Dedifferentiated amniotic fluid mesenchymal stem cell (primary cell): Measurements from ENCODE around the gene SLC27A3.

ENCODE experiments used
- DNase-seq: peaks from one replicate; pipeline ENCODE4 v3.0.0-alpha.2; 2016; ENCODE audit errors: extremely low spot score

SLC27A3 gene

DNA sequence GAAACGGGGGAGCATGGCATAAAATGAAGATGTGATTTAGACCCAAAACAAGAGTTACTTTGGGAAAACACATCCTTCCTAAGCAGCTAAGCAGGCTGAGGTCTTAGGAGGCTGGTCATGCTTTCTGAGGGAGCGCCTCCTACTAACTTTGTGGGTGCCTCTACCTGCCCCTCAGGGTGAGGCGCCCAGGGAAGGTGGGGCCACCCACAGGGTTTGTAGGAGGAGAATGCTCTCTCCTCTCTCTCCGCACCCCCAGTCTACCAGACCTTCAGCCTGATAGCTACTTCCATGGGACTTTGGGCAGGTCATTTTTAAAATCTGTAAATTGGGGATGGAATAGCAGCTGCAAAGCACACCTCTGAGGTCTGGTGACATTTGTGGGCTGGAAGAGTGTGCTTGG, 23.8 kb downstream of the SLC27A3 start:
- DNase-seq, result no peak

DNA sequence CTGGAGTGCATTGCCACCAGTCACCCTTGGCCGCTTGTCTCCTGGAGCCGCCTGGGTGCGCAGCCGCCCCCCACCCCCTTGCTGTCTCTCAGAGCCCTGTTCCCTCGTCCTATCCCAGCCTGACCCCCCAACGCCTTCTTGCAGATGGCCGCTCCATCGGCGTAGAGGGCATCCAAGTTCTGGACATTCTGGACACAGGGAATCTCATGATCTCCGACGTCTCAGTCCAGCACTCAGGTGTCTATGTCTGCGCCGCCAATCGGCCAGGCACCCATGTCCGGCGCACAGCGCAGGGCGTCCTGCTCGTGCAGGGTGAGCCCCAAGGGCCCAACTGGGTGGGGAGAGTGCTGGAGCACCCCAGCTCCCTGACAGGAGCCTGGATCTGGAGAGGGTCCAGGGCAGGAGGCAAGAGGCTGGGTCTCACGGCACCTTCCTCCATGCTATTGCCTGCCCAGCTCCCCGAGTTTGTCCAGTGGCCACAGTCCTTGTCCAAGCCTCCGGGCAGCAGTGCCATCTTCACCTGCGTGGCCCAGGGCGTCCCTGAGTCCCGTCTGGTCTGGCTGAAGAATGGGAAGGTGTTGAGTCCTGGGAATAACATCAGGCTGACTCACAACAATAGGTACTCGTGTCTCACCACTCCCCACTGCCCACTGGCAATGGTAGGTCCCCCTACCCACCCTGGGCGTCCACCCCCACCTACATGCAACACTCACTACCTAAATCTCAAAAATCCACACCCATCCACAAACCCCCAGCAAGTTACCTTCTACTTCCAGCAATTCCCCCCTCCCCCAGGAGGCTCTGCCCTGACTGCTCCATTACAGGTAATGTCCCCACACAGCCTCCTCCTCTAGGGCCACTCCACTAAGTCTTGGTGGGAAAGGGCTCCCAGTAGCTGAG, 24.6 kb downstream of the SLC27A3 start:
- no peak for DNase-seq

DNA sequence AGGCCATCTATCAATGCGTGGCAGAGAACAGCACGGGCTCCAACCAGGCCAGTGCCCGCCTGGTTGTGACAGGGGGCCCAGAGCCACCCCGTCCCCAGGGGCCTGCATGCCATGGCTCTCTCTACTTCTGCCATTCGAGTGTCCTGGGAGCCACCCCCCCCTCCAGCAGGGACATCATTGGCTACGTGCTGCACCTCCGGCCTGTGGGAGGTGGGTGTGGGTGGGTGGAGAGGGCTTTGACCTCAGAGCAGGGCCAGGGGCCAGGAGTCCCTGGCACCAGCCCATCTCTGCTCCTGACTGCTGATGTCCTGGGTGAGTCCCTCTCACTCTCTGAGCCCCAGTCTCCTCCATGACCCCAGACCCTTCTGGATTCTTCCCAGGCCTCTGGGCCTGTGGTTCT, 25.3 kb downstream of the SLC27A3 start:
- no peak for DNase-seq

DNA sequence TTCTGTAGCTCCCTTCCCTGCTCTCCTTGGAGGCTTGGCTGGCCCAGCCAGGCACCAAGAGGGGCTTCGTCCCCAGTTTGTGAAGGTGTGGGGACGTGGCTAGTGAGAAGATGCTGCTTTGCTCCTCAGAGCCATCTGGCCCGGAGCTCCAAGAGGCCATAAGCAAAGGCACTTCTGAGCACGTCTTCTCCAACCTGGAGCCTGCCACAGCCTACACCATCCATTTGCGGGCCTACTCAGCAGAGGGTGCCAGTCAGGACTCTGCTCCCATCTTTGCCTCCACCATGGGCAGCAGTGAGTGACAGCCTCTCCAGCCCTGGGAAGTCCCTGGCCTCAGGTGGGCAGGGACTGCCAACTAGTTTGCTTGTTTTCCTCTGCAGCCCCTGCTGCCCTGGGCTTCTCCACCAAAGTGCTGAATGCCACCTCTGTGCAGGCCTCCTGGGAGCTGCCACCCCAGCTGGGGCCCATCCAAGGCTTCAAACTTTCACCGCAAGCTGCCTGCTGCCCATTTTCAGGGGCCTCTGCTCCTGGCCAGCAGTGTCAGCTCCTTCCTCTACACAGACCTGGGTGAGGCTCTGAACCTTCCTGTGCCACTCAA, 25.9 kb downstream of the SLC27A3 start:
- DNase-seq, result no peak

DNA sequence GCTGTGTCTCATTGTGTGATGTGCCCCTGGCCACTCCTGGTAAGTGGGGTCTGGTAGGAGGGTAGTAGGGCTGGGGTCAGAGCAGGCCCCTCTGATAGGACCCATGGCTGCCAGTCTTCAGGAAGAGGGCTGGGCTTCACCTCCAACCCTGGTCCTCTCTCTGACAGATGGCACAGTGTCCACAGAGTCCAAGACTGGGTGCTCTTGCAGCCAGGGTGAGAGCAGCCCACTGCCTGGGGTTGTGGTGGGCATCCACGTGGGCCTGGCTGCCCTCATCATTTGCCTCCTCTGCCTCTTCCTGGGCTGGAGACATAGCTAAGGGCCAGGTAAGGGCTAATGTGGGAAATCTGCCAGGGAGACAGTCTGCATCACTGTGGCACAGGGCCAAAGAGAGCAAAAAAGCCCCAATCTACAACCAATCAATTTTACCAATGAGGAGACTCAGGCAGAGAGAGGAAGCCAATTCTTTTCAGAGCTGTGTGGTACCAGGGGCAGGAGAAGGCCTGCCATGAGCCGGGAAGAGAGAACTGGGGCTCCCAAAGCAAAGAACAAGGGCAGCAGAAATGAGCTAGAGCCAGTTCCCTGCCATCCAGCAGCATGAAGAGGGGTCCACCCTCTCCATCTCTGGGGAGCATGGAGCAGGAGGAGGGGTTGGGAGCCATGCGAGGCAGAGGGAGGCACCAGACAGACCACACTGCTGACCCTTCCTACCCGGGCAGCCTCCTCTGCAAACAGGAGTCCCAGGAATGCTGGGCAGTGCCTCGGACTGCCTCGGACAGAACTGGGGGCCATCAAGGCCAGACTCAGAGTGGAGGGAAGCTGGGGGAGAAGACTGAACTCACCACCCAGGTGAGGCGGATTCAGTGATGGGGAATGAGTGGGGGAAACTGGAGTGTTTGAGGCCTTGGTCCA, 26.8 kb downstream of the SLC27A3 start:
- DNase-seq, result no peak

DNA sequence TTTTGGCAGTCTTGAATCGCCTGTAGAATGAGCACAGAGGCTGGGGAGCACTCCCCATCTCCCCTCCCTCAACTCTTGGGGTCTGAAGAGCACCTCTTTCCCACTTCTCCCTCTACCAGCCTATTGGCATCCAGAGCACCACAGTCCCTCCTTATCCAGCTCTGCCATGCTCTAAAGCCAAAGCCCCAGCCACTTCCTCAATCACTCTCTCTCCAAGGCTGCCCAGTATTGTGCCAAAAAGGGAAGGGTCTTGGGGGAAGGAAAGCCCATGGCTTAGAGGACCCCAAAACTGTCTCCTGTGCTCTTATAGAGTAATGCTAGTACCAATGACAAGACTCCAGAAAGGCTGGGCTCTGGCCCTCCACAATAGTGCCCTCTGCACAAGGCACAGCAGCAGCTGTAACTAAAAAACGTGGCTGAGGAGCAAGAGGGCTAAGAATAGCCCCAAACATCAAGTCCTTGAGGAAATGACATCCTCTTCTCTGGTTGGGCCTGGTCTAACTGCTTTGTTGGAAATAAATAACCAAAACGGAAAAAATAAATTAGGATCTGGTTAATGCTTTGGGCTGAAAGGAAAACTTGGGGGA, 28.4 kb downstream of the SLC27A3 start:
- DNase-seq, result no peak

DNA sequence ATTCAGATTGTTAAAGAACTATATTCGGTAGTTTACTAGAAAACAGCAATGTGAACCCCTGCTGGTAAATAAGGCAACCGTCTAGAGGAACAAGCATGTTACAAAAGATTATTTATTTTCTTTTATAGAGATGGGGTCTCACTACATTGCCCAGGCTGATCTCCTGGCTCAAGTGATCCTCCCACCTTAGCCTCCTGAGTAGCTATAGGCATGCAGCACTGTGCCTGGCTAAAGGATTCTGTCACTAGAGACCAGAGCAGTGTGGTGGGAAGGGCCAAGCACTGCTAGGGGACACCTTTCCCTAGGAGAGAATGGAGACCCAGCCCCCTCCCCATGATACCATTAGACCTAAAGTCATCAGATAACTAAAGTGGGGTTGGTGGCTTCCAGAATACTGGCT, 28.9 kb downstream of the SLC27A3 start:
- DNase-seq, result no peak

DNA sequence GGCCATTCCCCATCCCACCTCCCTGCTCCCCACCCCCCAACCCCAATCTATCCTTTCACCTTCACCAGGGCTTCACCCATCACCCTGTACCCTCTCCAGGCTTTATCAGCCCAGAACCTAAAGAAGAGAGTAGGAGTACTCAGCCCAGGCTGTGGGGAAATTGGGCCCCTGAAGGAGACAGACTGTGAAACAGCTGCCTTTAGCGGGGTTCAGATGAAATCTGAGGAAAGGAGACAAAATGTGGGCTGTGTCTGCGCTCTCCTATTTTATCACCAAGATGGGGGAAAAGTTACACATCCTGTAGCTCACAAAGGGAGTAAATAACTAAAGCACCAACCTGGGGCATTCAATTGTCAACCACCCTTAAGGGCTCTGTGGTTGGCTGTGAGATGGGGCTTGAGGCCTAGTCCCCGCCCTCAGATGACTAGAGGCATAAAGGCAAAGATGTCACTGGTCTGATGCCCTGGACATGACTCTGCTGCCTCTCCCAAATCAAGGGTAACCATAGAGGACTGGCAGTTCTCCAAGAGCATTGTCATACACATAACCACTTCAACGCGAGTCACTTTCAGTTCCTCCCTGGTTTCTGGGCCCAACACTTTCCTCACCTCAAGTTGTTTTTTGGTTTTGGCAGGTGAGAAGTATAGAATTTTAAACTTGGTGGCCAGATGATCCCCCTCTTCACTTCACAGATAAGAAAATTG, 30.0 kb downstream of the SLC27A3 start:
- peak; percentile 61 for DNase-seq

DNA sequence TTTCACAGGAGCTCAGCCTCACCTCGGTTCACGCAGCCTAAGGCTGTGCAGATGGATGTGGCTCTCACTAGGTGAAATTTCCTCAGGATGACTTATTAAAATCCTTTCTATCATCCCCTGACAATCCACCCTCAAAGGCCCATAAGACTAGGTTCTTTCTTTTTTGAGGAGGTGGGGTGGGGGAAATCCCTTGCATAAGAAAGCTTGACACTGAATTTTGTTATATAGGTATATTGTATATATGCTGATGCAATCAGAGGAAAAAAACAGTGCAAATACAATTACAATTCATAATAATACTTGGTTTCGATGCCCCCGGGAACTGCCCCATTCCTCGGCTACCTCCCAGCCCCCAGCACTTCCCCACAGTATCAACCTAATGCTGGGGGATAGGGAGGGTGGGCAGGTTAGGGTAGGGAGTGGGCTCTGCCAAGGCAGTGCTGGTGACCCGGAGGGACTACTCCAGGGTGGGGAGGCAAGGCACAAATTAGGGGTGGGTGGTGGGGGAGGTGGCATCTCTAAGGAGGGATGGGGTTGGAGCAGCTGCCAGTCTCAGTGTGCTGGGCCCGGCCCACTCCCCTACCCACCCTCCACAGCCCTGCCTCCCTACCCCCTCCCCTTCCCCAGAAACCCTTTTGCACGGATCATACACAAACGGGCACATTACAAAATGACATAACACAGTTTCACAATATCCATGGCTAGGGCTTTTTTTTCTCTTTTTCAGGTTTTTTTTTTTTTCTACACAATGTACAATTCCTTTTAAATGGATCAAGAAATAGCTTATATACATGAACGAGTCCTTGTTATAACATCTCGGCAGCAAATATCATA, 30.9 kb downstream of the SLC27A3 start:
- no peak for DNase-seq

DNA sequence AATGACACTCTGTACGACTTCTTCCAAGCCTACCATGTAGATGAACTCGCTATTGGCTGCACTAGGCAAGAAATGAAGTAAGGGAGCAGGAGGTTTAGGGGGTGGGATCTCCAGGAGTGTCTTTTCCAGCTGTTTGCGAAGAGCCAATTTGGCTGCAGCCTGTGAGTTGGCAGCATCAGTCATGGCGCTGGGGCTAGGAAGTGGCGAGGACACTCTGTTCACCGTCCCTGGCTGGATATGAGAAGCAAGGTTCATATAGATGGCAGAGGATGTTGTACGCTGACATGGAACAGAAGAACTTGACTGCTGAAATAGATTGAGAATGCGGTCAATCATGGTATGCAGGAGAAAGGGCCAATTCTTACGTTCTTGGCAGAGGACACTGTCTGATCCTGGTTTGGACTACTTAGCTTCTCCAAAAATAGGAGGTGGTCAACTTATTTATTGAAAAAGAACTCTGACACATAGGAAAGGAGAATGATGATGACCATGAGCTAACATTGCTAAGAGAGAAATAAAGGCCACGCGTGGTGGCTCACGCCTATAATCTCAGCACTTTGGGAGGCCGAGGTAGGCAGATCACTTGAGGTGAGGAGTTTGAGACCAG, 41.2 kb downstream of the SLC27A3 start:
- no peak for DNase-seq

DNA sequence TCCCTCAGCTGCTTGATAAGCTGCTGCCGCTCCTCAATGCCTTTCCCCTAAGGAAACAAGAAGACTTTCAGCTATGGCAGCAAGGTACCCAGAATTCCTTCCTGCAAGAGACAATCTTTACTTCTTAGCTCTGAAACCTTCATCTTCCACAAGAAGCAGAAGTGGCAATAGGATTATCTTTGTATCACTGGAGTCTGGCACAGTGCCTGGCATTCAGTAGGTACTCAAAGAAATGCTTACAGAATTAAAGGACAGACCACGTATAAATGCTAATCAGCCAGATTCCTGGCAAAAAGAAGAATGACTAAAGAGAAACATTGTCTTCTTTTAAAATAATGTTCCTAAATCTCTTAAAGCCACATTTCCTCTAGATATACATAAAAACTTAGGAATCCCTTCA, 43.7 kb downstream of the SLC27A3 start:
- no peak for DNase-seq

DNA sequence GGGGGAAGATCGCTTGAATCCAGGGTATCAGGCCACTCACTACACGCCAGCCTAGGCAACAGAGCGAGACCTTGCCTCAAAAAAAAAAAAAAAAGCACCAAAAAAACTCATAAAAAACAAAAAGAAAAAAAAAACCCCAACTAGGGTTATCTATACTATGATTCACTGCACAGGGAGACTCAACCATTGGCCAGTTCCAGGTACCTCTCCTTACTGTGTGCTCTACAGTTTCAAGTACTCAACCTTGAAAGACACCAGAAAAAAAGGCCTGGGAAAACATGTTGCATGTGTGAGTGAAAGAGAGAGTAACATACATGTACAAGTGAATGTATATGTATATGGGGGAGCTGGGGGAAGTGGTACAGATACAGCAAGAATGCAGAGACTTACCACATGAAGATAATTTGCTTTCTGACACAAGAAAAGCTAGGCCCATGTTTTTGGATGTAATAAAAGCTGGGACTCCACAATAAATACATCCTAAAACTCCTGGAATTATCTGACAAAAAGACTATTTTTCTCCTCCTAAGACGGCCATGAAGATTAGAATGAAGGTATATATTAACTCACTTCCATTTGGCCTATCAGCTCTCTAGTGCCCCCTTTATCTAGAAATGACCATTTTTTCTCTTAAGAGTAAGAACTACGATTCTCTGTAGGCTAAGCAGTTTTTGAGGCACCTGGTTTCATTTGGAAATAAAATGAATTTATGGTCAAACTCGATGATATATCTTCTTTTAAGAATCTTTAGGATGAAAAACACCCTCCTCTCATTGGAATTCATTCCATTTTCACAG, 52.2 kb downstream of the SLC27A3 start:
- no peak for DNase-seq
